HG03280 (cell line): ENCODE measurements around the gene MIA3.

Experiments used
- ATAC-seq: cut with Tn5 transposase; IDR thresholded peaks from one replicate; pipeline ENCODE4 v1.9.1; 2021; ENCODE audit warnings: mild to moderate bottlenecking, moderate library complexity; ENCODE audit not compliant: unreplicated experiment

MIA3 gene

DNA sequence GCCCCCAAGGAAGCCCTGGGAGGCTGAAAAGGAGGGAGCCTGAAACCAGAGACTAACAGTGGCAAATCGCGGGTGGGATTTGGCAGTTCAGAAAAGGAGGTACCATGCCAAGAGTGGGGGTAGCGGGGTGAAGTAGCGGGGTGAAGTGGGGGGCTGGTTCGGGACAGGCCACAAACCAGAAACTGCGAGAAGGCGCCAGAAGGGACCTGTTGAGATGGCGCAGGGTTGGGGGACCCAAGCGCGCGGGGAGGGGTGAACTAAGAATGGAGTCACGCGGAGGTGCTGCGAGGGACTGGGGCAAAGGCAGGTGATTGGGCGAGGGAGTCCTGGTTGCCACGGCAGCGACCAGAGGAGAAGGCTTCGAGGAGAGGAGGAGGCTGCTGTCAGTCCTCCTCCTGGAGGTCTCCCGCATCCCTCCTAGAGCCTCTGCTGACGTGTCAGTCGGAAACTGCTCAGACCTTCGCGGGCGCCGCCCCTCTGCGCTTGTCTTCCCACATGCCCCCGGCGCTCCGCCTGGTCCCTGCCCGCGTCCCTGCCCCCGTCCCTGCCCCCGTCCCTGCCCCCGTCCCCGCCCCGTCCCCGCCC lies 438 bp upstream of the MIA3 start:
- ATAC-seq: peak; percentile 89

DNA sequence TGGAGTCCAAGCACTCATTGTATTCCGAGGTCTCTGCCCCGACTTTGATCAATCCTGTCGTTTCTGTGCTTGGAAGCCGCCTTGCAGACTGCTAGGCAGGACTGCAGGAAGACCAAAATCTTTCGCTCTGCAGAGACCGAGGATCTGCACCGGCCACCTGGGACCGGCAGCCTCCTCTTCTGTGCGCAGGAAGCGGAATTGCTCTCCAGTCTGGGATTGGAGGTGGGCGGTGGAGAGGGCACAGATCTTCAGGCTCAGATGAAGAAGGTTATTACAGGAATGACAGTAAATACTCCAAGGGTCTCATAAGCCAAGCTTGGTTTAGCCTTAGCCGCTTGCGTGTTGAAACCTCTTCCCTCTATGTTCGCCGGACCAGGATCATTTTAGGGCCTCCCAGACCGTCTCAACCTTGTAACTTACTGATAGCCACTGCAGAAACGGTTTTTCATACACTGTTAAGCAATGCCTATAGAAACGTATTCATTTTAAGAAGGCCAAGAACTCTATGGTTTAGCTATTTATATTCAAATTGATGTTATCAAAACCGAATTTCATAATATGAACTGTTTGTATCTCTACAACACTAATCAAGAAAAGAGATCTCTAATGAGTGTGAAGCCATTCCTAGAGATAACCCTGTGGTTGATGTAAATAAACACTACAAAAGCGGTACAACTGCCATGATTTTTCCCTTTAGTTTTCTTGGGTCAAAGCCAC lies 1.1 kb downstream of the MIA3 start:
- no peak for ATAC-seq

DNA sequence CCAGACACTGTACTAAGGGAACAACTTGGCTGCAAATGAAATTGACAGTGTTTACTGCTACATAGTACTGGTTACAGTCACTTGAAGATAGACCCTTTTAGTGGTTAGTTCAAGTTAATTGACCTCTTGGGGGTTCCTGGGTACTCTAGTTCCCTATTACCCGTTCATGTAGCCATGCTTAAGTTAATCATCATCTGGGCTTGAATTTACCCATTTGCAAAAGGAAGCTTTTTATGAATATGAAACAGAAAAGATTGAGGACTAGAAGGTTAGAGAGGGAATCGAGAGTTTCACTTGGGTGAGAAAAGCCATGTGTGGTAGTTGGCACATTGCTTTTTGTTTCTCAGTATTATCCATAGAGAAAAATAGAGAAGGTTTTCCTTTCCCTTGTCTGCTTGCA lies 2.7 kb downstream of the MIA3 start:
- no peak for ATAC-seq

DNA sequence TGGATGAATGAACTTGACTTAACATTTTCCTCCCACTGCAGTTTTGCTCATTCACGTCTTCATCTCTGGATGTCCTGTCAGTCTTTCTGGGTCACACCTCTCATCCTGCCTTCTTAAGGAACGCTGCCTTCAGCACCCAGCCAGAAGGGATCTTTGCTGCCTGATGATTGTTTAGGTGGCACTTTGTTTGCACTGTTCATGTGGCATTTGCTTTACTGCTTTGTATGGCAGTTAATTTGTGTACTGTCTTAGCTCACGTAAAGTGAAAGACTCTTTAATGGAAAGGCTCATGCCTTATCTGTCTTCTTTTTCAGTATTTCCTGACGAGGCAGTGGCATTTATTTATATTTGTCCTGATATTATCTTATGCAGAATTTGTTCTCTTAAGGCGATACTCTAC lies 4.9 kb downstream of the MIA3 start:
- ATAC-seq: no peak

DNA sequence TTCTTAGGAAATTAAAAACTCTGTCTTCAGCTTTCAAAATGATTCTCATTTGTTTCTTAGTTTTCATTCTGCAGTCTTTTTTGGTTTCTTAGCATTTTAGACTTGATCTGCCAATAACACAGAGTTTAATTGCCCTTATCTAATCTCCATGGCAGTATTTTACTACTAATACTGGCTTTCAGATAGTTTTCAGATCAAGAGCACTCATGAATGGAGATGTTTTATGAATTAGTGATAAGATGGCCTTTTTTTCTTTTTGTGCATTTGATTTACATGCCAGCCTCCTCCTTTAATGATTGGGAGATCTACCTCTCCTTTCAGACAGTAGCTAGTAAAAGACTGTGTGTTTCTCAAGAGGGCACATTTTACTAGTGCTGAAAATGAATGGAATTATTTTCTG lies 5.6 kb downstream of the MIA3 start:
- no peak for ATAC-seq

DNA sequence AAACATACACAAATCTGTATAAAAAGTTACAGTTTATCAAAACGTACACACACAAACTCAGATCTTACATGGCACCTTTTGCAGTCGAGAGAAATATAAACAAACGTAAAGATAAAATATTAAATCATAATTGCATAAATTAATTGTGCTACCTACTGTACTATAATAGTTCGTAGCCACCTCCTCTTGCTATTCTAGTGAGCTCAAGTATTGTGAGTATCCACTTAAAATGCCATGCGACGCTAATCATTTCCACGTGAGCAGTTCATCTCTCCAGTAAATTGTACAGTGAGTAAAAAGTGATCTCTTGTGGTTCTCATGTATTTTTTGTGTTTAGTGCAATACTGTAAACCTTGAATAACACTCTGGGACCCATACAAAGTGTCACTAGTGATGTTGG lies 6.3 kb downstream of the MIA3 start:
- ATAC-seq: no peak

DNA sequence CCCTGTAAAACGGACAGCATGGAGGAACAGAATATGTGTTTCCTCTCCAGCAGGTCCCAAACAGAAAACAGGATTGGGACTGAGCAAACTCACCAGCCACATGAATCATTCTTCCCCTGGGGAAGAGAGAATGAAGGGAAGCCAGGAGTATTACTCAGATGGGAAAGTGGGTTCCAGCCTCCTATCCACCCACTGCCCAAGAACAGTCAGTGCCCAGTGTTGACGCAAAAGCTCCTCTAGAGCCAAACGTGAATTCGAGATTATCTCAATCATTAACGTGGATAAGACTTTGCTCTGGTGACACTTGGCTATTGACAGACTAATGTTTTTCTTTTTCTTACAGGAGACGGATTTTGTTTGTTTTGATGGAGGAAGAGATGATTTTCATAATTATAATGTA lies 9.3 kb downstream of the MIA3 start:
- ATAC-seq: no peak

DNA sequence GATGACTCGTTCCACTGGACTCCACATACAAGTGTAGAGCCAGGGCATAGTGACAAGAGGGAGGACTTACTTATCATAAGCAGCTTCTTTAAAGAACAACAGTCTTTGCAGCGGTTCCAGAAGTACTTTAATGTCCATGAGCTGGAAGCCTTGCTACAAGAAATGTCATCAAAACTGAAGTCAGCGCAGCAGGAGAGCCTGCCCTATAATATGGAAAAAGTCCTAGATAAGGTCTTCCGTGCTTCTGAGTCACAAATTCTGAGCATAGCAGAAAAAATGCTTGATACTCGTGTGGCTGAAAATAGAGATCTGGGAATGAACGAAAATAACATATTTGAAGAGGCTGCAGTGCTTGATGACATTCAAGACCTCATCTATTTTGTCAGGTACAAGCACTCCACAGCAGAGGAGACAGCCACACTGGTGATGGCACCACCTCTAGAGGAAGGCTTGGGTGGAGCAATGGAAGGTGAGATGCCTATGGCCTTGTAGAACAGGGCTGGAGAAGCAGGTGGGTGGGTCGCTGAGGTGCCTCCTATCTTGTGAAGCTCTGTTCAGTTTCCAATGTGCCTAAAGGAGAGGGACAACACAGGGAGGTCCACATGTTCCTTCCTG lies 12.1 kb downstream of the MIA3 start:
- no peak for ATAC-seq

DNA sequence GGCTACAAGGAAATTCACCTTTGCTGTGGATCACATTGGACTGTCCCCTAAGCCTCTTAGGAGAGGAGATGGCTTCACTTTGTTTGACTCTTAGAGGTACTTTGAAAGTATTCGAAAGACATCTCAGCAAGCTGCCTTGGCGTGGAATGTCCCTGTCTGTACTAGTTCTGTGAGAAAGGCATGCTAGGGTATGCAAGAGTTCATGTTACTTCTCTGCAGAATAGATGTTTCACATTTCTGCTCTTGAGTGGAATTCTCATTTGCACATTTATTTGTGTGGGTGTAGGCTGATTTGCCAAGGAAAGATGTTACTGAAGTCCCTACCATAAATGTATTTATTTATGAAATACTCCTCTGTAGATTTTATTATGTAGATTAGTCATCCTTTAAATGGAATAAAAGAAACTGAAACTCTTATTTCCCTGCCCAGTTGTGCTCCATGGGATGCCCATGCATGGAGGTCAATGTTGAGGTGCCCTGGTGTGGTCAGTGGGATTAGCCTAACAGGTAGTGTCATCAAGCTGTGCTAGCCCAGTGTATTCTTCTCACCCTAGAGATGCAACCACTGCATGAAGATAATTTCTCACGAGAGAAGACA lies 13.8 kb downstream of the MIA3 start:
- no peak for ATAC-seq

DNA sequence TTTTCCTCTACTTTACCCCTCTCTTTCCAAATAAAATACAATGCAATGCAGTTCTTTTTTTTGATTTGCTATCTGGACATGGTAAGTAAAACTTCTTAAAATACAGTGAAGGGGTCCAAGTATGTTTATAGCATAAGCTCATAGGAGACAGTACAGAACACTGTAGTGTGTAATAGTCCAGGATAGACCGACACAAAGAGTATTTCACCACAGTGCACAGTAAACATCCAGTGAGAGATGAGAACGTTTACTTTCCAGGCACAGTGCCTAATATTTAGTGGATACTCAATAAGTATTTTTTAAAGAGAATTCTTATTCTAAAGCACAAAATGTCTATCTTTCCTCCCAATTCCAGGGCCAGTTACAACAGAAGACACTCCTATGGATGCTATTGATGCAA lies 14.9 kb downstream of the MIA3 start:
- ATAC-seq: no peak

DNA sequence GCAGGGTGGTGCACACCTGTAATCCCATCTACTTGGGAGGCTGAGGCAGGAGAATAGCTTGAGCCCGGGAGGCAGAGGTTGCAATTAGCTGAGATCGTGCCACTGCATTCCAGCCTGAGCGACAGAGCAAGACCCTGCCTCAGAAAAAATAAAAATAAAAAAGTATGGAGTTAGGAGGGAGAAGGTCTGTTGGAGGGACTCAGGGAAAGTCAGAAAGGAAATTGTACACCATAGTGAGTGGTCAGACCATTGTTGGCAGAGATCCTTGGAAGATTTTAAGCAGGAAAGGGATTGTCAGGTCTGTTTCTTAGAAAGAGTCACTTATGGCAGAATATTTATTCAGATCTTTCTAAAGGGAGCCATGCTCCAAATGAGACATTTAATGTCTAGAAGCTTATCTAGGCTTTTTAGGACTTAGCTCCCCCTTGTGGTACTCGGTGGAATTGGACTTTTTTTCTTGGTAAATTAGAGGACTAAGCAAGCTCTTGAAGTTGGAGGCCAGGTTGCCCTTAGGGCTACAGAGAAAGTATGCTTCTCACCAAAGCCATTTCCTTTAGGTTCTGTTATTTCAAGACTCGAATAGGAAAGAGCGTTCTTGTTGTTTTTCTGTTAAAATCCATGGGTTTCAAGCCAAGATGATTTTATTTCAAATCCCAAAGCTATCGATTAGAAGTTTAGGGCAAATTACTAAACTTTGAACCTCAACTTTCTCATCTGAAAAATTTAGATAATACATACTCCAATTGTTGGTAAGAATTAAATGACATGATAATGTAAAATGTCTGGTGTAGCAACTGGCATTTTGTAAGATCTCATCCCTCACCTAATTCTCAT lies 16.5 kb downstream of the MIA3 start:
- peak; percentile 91 for ATAC-seq

DNA sequence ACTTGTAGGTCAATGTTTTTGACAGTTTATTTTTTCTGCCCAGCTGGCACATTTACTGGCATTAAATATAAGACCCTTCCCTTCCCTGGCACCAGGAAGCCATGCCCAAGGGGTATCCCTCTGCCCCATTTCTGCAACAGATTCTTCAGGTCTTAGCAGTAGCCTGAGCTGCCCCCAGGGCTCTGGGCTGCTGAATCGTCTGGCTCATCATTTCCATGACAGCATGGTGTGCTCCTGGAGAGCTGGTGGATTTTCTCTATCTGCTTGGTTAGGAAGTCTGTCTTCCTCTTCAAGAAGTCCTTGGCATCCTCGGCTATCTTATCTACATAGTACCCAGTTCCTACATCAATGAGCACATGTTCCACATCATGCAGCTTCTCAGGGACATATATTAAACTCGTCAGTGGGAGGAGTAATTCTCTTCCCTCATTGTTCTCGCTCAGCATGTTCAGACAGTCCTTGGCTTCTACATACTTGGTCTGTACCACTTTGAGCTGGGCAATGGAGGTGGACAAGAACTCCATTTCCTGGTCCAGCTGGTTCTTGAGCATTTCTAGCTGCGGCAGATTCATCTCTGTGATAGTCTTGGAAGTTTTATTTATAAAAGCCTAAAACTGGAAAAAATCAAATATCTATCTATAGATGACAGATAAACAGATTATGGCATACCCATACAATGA lies 23.5 kb downstream of the MIA3 start:
- no peak for ATAC-seq

DNA sequence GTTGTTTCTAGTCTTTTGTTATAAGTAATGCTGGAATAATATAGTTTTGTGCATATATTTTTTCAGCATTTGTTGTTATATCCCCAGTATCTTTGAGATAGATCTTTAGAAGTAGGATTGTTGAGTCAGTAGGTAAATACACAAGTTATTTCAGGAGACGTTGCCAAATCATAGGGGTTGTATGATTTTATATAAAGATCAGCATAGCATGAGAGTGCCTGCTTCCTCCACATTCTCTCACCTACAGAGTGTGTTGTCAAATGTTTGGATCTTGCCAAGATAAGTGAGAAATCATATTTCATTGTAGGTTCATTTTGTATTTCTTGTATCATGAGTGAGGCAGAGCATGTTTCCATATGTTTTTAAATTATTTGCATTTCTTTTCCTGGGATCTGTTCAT lies 24.6 kb downstream of the MIA3 start:
- ATAC-seq: no peak

DNA sequence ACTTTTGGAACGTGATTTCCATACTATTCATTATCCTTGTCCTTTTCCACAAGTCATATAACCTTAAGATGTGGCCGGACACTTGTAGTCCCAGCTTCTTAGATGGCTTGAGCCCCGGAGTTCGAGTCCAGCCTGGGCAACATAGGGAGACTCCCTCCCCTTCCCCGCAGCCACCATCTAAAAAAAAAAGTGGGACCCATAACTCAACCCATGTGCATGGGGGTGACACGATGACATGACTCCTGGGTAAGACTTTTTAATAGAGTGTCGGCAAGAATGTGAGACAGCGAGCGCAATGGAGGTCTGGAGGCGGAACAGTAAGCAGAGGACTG lies 25.7 kb downstream of the MIA3 start:
- ATAC-seq: no peak

DNA sequence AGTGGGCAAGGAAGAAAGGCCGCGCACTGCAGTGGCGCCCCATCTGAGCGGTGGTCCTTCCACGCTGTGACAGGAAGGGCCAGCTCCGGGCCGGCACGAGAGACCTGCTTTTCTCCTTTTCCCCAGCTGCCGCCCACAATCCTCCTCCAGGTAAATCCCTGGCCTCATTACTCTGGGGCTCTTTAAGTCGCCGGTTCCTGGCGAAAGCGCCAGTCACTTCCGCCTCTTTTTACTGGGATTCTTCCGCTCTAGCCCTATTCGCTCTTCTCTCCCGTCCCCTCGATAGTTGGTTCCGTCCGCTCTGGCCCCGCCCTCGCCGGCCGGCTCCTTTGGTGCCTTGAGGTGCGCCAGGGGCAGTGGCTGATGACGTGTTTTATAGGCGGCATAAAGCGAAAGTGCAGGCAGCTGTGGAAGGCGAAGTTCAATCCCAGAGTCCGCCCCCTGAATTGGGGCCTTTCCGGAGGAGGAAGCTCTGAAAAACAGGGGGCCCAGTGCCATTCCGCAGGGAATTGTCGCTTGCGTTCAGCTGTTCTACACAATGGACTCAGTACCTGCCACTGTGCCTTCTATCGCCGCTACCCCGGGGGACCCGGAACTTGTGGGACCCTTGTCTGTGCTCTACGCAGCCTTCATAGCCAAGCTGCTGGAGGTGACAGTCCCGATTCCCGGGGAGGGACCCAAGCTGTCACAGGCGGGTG lies 26.2 kb downstream of the MIA3 start:
- ATAC-seq: peak; percentile 97

DNA sequence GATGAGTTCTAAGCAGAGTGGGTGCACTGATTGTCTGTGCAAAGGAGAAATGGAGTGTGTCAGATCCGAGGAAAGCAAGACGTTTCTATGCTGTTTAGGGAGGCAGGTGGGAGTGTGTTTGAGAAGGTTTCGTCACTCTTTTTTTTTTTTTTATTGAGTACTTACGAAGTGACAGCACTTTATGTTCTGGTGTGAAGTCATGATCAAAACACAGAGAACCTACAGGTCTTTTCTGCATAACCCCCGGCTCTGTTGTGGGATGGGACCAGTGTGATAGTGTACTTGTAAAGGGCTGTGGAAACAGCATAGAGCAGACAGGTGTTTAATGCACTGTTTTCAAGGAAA lies 26.7 kb downstream of the MIA3 start:
- peak; percentile 10 for ATAC-seq

DNA sequence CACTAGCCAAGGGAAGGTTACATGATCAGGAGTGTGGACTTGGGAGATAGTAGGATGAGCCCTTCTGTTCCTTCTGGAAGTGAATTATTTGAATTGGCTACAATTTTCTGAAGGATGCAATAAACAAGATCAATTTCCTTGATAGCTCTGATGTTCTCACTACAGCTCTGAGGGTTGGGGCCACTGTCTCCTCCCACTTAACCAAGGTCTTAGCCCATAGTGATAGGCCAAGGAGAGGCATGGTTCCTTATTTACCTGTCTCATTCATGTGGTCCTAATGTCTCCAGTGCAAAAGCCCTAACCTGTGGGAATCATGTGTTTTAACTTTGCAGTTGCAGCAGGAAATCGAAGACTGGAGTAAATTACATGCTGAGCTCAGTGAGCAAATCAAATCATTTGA lies 34.8 kb downstream of the MIA3 start:
- ATAC-seq: no peak

DNA sequence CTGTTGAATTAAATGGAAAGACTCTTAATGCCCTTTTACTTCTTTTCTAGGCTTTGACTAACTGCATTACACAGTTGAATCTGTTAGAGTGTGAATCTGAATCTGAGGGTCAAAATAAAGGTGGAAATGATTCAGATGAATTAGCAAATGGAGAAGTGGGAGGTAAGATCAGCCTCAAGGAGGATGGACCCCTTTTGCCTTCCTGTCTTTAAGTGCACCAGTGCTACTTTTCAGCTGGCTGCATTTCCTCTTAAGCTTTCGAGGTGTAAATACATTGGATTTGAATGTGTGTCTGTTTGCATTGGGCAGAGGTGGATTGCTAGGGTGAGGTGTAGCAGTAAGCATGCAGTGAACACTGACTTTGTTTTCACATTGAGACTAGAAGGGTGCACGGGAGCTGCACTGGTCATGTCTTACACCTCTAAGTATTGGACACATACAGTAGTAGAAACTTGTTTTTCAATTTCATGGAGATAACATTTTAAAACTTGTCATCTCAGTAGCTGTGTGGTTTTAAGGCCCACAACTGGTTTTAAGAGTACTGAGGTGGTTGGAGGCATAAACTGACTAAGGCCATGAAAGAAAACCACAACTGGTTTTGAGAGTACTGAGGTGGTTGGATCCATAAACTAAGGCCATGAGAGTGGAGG lies 35.4 kb downstream of the MIA3 start:
- ATAC-seq: peak; percentile 61

DNA sequence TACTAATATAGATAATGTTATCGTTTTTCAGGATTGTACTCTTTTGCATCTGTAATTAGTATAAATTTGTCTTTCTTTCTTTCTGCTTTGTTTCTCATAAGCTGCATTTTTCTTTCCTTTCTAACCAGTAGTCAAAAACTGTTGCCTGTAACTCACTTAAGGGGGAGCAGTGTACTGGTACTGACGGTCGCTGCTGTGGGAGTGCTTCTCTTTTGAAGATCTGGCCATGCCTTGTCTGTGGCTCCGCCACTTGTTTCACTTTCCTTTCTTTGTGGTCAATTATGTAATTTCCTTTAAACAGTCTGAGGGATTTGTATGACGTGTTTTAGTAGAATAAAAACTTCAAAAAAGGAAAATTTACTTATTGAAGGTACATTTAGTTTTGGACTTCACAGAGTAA lies 37.0 kb downstream of the MIA3 start:
- ATAC-seq: peak; percentile 98
